ENCODE results near the gene ZNF28.
A peak's percentile ranks its signal among the peaks of the same experiment; 100 is the strongest.
"Not testable (repeated sequence)": the region's sequence is repeated elsewhere in the genome, so short reads cannot be mapped to it uniquely, and the experiment has no call there.

The ZNF28 gene

DNA sequence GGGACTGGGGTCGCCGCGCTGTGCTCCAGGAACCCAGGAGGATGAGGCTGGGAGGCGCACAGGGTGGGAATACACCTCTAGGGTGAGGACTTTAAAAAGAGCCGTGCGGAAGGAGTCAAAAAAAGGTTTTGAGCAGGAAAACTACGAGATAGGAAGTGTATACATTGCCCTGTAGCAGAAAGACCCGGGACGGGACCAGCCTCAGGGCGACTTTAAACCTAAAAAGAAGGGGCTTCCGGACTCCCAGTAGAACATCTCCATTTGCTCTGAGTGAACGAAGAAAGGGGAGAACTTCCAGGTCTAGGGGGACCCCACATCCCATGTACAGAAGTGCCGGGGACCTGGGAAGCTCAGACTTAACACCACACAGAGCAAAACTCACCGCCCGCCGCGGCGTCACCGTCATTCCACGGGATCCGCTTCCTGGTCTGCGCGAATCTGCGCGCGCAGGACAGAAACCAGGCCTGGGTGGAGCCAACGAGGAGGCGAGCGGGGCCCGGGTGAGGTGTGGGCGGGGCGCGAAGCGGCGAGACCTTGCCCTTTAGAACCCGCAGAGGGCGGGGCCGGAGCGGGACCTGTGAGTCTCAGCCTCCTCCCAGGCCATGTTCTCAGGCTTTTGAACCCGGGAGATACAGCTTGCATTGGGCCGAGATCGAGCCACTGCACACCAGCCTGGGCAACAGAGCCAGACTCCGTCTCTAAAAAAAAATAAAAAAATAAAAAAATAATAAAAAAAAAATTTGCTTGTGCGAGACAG, at the start of gene ZNF28:
ZNF28 (minus strand) TSS at position 430 of the 757 bp plus-strand sequence. CDS start 3,675 bp downstream, outside the sequence.
- DNase-seq (ENCODE audit: low read depth in 2 of 2) = peak; percentile 29 to 47

DNA sequence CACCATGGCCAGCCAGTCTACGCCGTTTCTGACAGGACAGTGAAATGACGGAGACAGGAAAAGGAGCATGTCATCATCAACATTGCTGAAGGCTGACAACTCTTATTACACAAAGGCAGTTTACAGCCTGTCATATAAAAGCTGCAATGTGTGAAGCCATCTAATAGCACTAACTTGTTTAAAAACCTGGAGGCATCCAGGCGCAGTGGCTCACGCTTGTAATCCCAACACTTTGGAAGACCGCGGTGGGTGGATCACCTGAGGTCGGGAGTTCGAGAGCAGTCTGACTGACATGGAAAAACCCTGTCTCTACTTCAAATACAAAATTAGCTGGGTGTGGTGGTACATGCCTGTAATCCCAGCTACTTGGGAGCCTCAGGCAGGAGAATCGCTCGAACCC, 46.6 kb upstream of the ZNF28 start:
- DNase-seq (ENCODE audit: low read depth in 2 of 2) = not testable (repeated sequence)

DNA sequence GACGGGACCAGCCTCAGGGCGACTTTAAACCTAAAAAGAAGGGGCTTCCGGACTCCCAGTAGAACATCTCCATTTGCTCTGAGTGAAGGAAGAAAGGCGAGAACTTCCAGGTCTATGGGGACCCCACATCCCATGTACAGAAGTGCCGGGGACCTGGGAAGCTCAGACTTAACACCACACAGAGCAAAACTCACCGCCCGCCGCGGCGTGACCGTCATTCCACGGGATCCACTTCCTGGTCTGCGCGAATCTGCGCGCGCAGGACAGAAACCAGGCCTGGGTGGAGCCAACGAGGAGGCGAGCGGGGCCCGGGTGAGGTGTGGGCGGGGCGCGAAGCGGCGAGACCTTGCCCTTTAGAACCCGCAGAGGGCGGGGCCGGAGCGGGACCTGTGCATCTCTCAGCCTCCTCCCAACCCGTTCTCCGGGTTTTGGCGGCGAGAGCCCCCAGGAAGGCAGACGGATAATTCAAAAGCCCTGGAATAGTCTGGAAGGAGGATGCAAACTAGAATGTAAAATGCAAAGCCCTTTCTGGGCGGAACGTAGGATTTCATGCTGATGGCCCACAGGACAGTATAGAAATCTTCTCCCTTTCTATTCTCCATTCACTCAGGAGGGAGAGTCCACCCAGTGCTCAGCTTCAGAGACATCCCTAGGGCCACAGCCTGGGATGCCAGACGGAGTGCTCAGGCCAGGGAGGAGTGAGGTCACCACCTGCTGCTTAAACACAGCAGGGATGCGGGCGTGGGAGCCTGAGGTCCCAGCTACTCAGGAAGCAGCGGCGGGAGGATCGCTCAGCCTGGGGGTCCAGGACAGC, 36.2 kb upstream of the ZNF28 start, which contains the start of gene ZNF468:
ZNF468 (minus strand) TSS at position 242 of the 814 bp plus-strand sequence. CDS start 3,347 bp downstream, outside the sequence.
- DNase-seq (ENCODE audit: low read depth in 2 of 2) = peak; percentile 51 to 56

DNA sequence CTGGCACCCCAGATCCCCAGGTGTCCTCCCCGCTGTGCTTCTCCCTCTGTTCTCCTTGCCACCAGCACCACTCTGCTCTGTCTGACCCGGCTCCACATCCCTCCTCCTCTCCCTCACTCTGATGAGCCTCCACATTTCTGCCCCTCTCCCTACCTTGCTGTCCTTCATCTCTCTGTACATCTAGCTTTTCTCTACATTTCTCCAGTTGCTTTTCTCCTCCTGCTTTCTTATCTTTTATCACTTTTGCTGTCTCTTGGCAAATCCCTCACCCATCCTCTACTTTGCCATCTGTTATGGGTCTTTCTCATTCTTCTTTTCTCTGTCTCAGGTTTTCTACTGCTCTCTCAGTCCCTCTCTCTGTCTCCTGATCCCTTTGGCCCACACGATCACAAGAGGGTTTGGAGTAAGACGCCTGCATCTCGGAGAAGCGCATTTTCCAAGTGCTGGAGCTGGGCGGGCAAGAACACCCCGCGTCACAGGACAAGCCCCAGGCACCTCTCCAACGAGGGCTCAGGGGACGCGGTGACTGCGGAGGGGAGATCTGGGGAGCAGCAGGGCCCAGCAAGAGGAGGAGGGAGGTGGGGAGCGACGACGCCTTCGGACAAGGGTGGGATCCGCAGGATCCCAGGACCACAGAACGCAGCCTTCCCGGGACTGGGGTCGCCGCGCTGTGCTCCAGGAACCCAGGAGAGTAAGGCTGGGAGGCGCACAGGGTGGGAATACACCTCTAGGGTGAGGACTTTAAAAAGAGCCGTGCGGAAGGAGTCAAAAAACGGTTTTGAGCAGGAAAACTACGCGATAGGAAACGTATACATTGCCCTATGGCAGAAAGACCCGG, 35.3 kb upstream of the ZNF28 start:
- not testable (repeated sequence) for DNase-seq (ENCODE audit: low read depth in 2 of 2)

DNA sequence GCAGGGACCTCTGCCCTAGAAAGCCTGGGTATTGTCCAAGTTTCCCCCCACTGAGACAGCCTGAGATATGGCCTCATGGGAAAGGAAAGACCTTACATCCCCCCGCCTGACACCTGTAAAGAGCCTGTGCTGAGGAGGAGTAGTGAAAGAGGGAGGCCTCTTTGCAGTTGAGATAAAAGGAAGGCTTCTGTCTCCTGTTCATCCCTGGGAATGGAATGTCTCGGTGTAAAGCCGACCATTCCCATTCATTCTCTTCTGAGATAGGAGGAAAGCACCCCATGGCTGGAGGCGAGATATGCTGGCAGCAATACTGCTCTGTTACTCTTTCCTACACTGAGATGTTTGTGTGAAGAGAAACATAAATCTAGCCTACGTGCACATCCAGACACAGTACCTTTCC, 25.9 kb upstream of the ZNF28 start:
- DNase-seq (ENCODE audit: low read depth in 2 of 2) = not testable (repeated sequence)

DNA sequence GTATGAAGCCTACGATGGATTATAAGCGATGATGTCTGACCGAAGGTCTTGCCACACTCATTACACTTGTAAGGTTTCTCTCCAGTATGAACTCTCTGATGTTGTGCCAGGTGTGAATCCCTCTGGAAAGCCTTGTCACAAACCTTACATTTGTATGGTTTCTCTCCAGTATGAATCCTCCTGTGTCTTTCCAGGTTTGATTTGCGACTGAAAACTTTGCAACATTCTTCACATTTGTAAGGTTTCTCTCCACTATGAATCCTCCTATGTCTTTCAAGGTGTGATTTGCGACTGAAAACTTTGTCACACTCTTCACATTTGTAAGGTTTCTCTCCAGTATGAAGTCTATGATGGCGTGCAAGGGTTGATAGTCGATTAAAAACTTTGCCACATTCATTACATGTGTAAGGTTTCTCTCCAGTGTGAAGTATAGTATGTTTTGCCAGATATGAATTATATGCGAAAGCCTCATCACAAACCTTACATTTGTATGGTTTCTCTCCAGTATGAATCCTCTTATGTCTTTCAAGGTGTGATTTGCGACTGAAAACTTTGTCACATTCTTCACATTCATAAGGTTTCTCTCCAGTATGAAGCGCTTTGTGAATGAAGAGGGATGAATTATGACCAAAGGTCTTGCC, 19.5 kb upstream of the ZNF28 start:
- DNase-seq (ENCODE audit: low read depth in 2 of 2) = not testable (repeated sequence)

DNA sequence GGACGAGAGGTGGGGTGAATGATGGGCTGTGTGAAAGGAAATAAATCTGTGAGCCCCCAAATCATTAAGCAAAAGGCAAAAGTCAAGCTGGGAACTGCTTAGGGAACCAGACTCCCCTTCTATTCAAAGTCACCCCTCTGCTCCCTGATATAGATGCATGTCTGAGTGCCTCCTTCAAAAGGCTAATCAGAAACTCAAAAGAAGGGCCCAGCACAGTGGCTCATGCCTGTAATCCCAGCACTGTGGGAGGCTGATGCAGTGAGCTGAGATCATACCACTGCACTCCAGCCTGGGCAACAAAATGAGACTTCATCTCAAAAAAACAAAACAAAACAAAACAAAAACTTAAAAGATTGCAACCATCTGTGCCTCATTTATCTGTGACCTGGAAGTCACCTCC, 12.9 kb upstream of the ZNF28 start:
- DNase-seq (ENCODE audit: low read depth in 2 of 2) = not testable (repeated sequence)

DNA sequence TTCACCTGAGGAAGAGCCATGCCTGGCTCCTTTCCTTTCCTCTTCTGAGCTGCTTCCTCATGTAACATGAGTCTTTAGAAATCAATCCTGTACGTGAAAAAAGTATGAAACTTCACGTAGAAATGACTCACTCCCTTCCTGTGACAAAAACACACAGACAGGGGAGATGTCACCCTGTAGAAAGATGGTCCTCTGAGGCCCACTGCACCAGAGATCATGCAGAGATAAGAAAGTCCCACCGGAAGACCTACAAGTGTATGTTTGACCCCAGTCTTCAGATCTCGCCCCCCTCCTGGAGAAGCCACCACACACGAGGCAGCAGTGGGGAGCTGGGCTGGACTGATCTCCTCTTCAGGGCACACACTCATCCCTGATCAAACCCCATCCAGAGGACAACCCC, 12.1 kb upstream of the ZNF28 start:
- DNase-seq (ENCODE audit: low read depth in 2 of 2) = not testable (repeated sequence)

DNA sequence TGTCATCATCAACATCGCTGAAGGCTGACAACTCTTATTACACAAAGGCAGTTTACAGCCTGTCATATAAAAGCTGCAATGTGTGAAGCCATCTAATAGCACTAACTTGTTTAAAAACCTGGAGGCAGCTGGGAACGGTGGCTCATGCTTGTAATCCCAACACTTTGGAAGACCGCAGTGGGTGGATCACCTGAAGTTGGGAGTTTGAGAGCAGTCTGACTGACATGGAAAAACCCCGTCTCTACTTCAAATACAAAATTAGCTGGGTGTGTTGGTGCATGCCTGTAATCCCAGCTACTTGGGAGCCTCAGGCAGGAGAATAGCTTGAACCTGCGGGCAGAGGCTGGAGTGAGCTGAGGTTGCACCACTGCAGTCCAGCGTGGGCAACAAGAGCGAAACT, 8.4 kb upstream of the ZNF28 start:
- not testable (repeated sequence) for DNase-seq (ENCODE audit: low read depth in 2 of 2)

DNA sequence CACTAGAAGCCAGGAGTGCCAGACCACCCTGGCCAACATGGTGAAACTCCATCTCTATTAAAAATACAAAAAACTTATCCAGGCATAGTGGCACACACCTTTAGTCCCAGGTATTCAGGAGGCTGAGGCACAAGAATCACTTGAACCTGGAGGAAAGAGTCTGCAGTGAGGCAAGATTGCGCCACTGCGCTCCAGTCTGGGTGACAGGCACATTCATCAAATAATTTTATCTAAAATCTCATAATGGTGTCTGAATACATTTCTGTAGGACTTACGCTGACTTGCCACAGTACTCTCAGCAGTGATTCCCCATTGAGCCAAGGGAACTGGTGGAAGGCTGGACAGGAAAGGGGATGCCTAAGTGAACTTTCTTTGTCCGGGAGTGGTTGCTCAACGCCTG, 4.3 kb upstream of the ZNF28 start:
- no peak for DNase-seq (ENCODE audit: low read depth in 2 of 2)

DNA sequence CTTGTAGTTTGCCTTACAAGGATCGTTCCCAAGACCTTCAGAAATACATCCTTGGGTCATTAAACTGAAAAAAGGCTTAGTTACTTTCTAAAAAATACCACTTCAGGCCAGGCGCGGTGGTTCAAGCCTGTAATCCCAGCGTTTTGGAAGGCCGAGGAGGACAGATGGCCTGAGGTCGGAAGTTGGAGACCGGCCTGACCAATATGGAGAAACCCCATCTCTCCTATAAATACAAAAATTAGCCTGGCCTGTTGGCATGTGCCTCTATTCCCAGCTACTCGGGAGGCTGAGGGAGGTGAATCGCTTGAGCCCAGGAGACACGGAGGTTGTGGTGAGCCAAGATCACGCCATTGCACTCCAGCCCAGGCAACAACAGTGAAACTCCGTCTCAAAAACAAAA, 2.2 kb upstream of the ZNF28 start:
- DNase-seq (ENCODE audit: low read depth in 2 of 2) = no peak

DNA sequence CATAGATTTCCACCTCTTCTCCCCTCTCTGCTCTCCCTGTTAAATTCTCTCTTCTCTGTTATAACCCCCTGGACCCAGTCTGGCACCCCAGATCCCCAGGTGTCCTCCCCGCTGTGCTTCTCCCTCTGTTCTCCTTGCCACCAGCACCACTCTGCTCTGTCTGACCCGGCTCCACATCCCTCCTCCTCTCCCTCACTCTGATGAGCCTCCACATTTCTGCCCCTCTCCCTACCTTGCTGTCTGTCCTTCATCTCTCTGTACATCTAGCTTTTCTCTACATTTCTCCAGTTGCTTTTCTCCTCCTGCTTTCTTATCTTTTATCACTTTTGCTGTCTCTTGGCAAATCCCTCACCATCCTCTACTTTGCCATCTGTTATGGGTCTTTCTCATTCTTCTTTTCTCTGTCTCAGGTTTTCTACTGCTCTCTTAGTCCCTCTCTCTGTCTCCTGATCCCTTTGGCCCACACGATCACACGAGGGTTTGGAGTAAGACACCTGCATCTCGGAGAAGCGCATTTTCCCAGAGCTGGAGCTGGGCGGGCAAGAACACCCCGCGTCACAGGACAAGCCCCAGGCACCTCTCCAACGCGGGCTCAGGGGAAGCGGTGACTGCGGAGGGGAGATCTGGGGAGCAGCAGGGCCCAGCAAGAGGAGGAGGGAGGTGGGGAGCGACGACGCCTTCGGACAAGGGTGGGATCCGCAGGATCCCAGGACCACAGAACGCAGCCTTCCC, 795 bp downstream of the ZNF28 start:
- peak in 1 of 2 donors; percentile 6 for DNase-seq (ENCODE audit: low read depth in 2 of 2)

DNA sequence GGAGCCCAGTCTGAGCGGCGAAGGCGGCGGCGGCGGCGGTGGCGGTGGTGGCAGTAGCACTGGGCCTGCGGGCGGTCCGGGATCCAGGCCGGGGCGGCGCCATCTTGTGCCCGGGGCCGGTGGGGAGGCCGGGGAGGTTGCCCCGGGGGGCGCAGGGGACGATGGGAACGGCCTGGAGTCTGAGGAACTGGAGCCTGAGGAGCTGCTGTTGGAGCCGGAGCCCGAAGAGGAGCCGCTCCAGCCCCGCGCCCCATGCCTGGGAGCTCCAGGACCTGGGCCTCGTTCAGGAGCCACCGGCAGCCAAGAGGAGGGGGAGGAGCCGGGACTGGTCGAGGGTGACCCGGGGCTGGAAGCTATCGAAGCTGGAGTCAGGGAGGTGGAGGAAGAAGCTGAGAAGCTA, 11.6 kb downstream of the ZNF28 start:
- no peak for DNase-seq (ENCODE audit: low read depth in 2 of 2)

DNA sequence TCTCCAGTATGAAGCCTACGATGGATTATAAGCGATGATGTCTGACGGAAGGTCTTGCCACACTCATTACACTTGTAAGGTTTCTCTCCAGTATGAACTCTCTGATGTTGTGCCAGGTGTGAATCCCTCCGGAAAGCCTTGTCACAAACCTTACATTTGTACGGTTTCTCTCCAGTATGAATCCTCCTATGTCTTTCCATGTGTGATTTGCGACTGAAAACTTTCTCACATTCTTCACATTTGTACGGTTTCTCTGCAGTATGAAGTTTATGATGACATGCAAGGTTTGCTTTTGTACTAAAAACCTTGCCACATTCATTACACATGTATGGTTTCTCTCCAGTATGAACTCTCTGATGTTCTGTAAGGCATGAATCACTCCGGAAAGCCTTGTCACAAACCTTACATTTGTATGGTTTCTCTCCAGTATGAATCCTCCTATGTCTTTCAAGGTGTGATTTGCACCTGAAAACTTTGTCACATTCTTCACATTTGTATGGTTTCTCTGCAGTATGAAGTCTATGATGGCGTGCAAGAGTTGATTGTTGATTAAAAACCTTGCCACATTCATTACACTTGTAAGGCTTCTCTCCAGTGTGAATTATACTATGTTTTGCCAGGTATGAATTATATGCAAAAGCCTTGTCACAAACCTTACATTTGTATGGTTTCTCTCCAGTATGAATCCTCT, 21.3 kb downstream of the ZNF28 start:
- DNase-seq (ENCODE audit: low read depth in 2 of 2) = not testable (repeated sequence)

DNA sequence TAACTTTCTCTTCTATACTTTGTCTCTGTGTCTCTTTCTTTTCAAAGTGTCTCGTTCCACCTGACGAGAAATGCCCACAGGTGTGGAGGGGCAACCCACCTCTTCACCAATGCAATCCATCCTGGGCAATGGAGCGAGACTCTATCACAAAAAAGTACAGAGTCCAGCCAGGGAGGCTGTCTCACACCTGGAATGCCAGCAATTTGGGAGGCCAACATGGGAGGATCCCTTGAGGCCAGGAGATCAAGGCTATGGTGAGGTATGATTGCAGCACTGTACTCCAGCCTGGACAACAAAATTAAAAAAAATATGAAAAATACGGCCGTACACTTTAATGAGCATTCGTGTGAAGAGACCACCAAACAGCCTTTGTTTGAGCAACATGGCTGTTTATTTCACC, 32.0 kb downstream of the ZNF28 start:
- no peak for DNase-seq (ENCODE audit: low read depth in 2 of 2)

DNA sequence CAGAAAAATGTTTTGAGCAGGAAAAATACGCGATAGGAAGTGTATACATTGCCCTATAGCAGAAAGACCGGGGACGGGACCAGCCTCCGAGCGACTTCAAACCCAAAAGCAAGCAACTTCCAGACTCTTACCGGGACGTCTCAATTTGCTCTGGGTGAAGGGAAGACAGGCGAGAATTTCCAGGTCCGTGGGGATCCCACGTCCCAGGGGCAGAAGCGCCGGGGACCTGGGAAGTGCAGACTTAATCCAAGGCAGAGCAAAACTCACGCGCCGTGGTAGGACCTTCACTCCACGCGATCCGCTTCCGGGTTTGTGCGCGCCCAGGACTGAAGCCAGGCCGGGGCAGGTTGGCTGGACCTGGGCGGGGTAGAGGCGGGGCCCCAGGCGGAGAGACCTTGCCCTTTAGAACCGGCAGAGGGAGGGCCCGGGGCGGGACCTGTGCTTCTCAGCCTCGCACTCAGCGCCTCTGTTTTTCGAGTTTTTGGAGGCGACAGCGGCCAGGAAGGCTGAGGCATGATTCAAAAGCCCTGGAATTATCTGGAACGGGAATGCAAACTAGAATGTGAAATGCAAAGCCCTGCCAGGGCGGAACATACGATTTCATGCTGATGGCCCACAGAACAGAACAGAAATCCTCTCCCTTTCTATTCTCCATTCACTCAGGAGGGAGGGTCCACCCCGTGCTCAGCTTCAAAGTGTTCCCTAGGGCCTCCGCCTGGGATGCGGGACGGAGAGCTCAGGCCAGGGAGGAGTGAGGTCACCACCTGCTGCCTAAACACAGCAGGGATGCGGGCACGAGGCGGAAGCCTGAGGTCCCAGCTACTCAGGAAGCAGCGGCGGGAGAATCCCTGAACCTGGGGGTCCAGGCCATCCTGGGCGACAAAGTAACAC, 34.7 kb downstream of the ZNF28 start, which contains the start of gene ZNF600:
ZNF600 (minus strand) TSS at position 328 of the 891 bp plus-strand sequence. CDS start 7,903 bp downstream, outside the sequence.
- DNase-seq (ENCODE audit: low read depth in 2 of 2) = peak; percentile 40 to 69

DNA sequence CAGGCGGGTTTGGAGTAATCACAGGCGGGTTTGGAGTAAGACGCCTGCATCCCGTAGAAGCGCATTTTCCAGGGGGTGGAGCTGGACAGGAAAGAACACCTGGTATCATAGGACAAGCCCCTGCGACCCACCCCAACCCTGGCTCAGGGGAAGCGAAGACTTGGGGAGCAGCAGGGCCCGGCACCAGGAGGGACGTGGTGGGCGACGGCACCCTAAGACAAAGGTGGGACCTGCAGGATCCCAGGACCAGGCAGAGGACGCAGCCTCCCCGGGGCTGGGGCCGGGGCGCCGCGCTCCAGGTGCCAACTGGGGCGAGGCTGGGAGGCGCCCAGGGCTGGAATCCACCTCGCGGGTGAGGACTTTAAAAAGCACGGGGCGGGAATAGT, 35.4 kb downstream of the ZNF28 start:
- DNase-seq (ENCODE audit: low read depth in 2 of 2) = no peak

DNA sequence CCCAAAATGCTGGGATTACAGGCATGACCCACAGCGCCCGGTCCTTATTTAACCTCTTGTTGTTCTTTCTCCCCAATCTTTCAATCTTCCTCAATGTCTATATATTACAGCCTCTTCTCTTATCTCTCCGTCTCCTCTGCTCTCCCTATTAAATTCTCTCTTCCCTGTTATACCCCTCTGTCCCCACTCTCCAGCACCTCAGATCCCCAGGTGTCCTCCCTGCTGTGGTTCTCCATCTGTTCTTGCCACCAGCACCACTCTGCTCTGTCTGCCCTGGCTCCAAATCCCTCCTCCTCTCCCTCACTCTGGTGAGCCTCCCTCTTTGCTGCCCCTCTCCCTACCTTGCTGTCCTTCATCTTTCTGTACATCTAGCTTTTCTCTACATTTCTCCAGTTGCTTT, 35.9 kb downstream of the ZNF28 start:
- no peak for DNase-seq (ENCODE audit: low read depth in 2 of 2)

DNA sequence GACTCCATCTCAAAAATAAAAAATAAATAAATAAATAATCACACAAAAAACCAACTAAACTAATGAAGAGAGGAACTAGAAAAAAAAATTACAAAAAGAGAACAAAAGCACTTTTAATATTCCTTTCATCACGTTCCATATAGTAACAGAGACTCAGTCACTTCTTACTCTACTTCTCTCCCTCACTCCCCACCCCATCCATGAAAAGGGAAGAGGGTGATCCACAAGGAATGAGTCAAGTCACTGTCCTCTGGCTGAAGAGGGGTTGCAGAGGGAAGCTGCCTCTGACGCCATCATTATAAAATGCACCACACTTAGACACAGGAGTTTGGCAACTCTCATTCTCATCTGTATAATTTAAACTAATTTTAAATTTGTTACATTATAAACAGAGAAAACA, 38.6 kb downstream of the ZNF28 start:
- not testable (repeated sequence) for DNase-seq (ENCODE audit: low read depth in 2 of 2)

Measured in stimulated activated CD4-positive, alpha-beta T cell treated with anti-CD3 and anti-CD28 coated beads, Interleukin-1b, Interleukin-23, amount 100 ng/mL, for 4 hours (primary cell).